MM.1S (cell line): Measurements from ENCODE around the gene HEATR1.

Source experiments
- EZH2 ChIP-seq: fragments of 300-600 bp; sonication (generic); optimal IDR thresholded peaks from 2 replicates; pipeline ENCODE3; 2017; ENCODE audit warnings: low read depth, mild to moderate bottlenecking, antibody characterized with exemption, low read length, mixed read lengths
- EZH2phosphoT487 ChIP-seq: fragments of 300-600 bp; sonication (generic); IDR thresholded peaks from 2 replicates; pipeline ENCODE4 v1.6.1; 2018; ENCODE audit warnings: antibody characterized with exemption, low read length
- TF ChIP-seq, protein P1 (sequence below): fragments of 300-600 bp; sonication (generic); IDR thresholded peaks from 2 replicates; pipeline ENCODE4 v1.5.1; 2016; ENCODE audit warnings: antibody characterized with exemption, low read length, mixed read lengths

- TF ChIP-seq, protein P1, sequence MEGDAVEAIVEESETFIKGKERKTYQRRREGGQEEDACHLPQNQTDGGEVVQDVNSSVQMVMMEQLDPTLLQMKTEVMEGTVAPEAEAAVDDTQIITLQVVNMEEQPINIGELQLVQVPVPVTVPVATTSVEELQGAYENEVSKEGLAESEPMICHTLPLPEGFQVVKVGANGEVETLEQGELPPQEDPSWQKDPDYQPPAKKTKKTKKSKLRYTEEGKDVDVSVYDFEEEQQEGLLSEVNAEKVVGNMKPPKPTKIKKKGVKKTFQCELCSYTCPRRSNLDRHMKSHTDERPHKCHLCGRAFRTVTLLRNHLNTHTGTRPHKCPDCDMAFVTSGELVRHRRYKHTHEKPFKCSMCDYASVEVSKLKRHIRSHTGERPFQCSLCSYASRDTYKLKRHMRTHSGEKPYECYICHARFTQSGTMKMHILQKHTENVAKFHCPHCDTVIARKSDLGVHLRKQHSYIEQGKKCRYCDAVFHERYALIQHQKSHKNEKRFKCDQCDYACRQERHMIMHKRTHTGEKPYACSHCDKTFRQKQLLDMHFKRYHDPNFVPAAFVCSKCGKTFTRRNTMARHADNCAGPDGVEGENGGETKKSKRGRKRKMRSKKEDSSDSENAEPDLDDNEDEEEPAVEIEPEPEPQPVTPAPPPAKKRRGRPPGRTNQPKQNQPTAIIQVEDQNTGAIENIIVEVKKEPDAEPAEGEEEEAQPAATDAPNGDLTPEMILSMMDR, result no peak
- TF ChIP-seq EZH2 (no peak), EZH2phosphoT487 (no peak)
Observed at GRCh38 chr1:236552096-236552495, 52.2 kb downstream of the HEATR1 start.
